ENCODE measurements around the gene CD300LD.

CD300LD gene

GRCh38 chr17:74554909-74555308, 37.2 kb downstream of the CD300LD start:
- Histone ChIP-seq H3K27me3 (ENCODE audit: insufficient read depth, low read length) (0 out of 2 replicates have a peak, but pooled peaks cover 11% of the 10 kb centered on the region), H3K27ac (ENCODE audit: low read depth, low read length, poor library complexity, severe bottlenecking) (no peak overlapping the region), H3K9me3 (ENCODE audit: low read length) (no peaks in the 10 kb centered on the region), H3K4me1 (ENCODE audit: insufficient read depth, low read length, severe bottlenecking) (no peaks in the 10 kb centered on the region), H3K79me2 (ENCODE audit: insufficient read depth, low read length) (no peaks in the 10 kb centered on the region), H3K4me3 (ENCODE audit: low read depth, low read length, poor library complexity, severe bottlenecking) (no peak overlapping the region), H3F3A (ENCODE audit: insufficient read depth, low read length) (no peaks in the 10 kb centered on the region), H4K20me1 (ENCODE audit: insufficient read depth, low read length) (no peaks in the 10 kb centered on the region), H3K9me2 (ENCODE audit: low read depth, low read length) (no peaks in the 10 kb centered on the region), H3K36me3 (ENCODE audit: insufficient read depth, low read length) (no peaks in the 10 kb centered on the region), H3K4me2 (ENCODE audit: low read length) (no peak overlapping the region), H2AFZ (ENCODE audit: low read length) (no peak overlapping the region), H3K9ac (ENCODE audit: low read length) (no peak overlapping the region)
- TF ChIP-seq EZH2 (IDR thresholded peaks at IDR 0.05; ENCODE audit: borderline replicate concordance, low read length) (no peak), CTCF (IDR thresholded peaks at IDR 0.05; ENCODE audit: low read length) (no peak)

GRCh38 chr17:74552037-74552436, 40.0 kb downstream of the CD300LD start:
- Histone ChIP-seq H3K4me2 (ENCODE audit: low read length) (no peak overlapping the region), H3K9ac (ENCODE audit: low read length) (no peak overlapping the region), H2AFZ (ENCODE audit: low read length) (no peak overlapping the region), H3K36me3 (ENCODE audit: insufficient read depth, low read length) (no peaks in the 10 kb centered on the region), H3F3A (ENCODE audit: insufficient read depth, low read length) (no peaks in the 10 kb centered on the region), H3K9me3 (ENCODE audit: low read length) (no peaks in the 10 kb centered on the region), H4K20me1 (ENCODE audit: insufficient read depth, low read length) (no peaks in the 10 kb centered on the region), H3K79me2 (ENCODE audit: insufficient read depth, low read length) (no peaks in the 10 kb centered on the region), H3K27me3 (ENCODE audit: insufficient read depth, low read length) (0 out of 2 replicates have a peak, but pooled peaks cover 7% of the 10 kb centered on the region), H3K4me1 (ENCODE audit: insufficient read depth, low read length, severe bottlenecking) (no peaks in the 10 kb centered on the region), H3K4me3 (ENCODE audit: low read depth, low read length, poor library complexity, severe bottlenecking) (no peak overlapping the region), H3K9me2 (ENCODE audit: low read depth, low read length) (no peaks in the 10 kb centered on the region), H3K27ac (ENCODE audit: low read depth, low read length, poor library complexity, severe bottlenecking) (no peak overlapping the region)
- TF ChIP-seq EZH2 (IDR thresholded peaks at IDR 0.05; ENCODE audit: borderline replicate concordance, low read length), result no peak
- TF ChIP-seq CTCF (IDR thresholded peaks at IDR 0.05; ENCODE audit: low read length), result no peak

- 0 out of 2 replicates have a peak, but pooled peaks cover 7% of the 10 kb centered on the region for H3K27me3 ChIP-seq (ENCODE audit: insufficient read depth, low read length)
These were observed 41.5 kb downstream of the CD300LD start for GRCh38 chr17:74550602-74551001.

More at GRCh38 chr17:74550602-74551001, 41.5 kb downstream of the CD300LD start:
- H3K4me1 ChIP-seq (ENCODE audit: insufficient read depth, low read length, severe bottlenecking), result no peaks in the 10 kb centered on the region
- no peak overlapping the region for H3K9ac ChIP-seq (ENCODE audit: low read length)
- no peak overlapping the region for H3K27ac ChIP-seq (ENCODE audit: low read depth, low read length, poor library complexity, severe bottlenecking)
- H3K79me2 ChIP-seq (ENCODE audit: insufficient read depth, low read length), result no peaks in the 10 kb centered on the region
- H3F3A ChIP-seq (ENCODE audit: insufficient read depth, low read length), result no peaks in the 10 kb centered on the region
- H3K36me3 ChIP-seq (ENCODE audit: insufficient read depth, low read length), result no peaks in the 10 kb centered on the region
- no peaks in the 10 kb centered on the region for H3K9me3 ChIP-seq (ENCODE audit: low read length)
- no peak overlapping the region for H2AFZ ChIP-seq (ENCODE audit: low read length)
- no peaks in the 10 kb centered on the region for H3K9me2 ChIP-seq (ENCODE audit: low read depth, low read length)
- no peak overlapping the region for H3K4me2 ChIP-seq (ENCODE audit: low read length)
- no peaks in the 10 kb centered on the region for H4K20me1 ChIP-seq (ENCODE audit: insufficient read depth, low read length)
- TF ChIP-seq CTCF (IDR thresholded peaks at IDR 0.05; ENCODE audit: low read length) (no peak), EZH2 (IDR thresholded peaks at IDR 0.05; ENCODE audit: borderline replicate concordance, low read length) (no peak)
- H3K4me3 ChIP-seq (ENCODE audit: low read depth, low read length, poor library complexity, severe bottlenecking), result no peak overlapping the region
